Activated B cell treated with CpG ODN at 0.5 μM for 24 hours (primary cell): ENCODE results near the gene CISTR. TPM values are rescaled to one million over a fixed set of nuclear protein-coding genes. Genes with fewer than 3 reads are reported as not detected.
"Not testable (repeated sequence)": the region's sequence is repeated elsewhere in the genome, so short reads cannot be mapped to it uniquely, and the experiment has no call there.

Source experiments
- ATAC-seq: fragments of 200-7000 bp; cut with Tn5 transposase; one replicate; pipeline ENCODE4 v1.10.0; 2021; ENCODE audit warnings: low read depth, mild to moderate bottlenecking, moderate library complexity
- CTCF ChIA-PET: fragments of 350-600 bp; sonication (Branson Sonifier 250); formaldehyde crosslinking; loops from one replicate; lab custom pipeline; 2021; ENCODE audit warnings: antibody characterized with exemption; lab: Charles Lee
- POLR2A ChIA-PET: fragments of 350-600 bp; sonication (Branson Sonifier 250); formaldehyde crosslinking; loops from one replicate; lab custom pipeline; 2021; ENCODE audit warnings: antibody characterized with exemption; lab: Charles Lee
- DNase-seq: peaks from one replicate; pipeline ENCODE4 v3.0.0; 2022
- H3K27ac Mint-ChIP-seq: one replicate; pipeline ENCODE4 v1.8.0; 2020; ENCODE audit warnings: mixed read lengths
- H3K27me3 Mint-ChIP-seq: one replicate; pipeline ENCODE4 v1.8.0; 2021; ENCODE audit warnings: mixed read lengths
- H3K36me3 Mint-ChIP-seq: one replicate; pipeline ENCODE4 v1.8.0; 2021; ENCODE audit warnings: low read depth, mixed read lengths
- H3K4me1 Mint-ChIP-seq: one replicate; pipeline ENCODE4 v1.8.0; 2021; ENCODE audit warnings: mixed read lengths
- H3K4me3 Mint-ChIP-seq: one replicate; pipeline ENCODE4 v1.8.0; 2020; ENCODE audit warnings: mild to moderate bottlenecking, mixed read lengths
- H3K9me3 Mint-ChIP-seq: one replicate; pipeline ENCODE4 v1.8.0; 2020; ENCODE audit warnings: mixed read lengths
- intact Hi-C: fragments of 100-400 bp; cut with micrococcal nuclease; formaldehyde crosslinking; loops from one replicate; pipeline ENCODE4 v1.15.1; 2024
- total RNA-seq: library from RNA; stranded (reverse); gene quantifications from 2 replicates; pipeline ENCODE4 v1.2.3, GENCODE V29; 2022
- TF ChIP-seq, protein P1 (sequence below): fragments of 200-600 bp; IDR thresholded peaks from one replicate; pipeline ENCODE4 v1.8.0; 2022; ENCODE audit warnings: antibody characterized with exemption, mild to moderate bottlenecking

The CISTR gene
- total RNA-seq, 1 donor from 2014 or later: not detected

DNA sequence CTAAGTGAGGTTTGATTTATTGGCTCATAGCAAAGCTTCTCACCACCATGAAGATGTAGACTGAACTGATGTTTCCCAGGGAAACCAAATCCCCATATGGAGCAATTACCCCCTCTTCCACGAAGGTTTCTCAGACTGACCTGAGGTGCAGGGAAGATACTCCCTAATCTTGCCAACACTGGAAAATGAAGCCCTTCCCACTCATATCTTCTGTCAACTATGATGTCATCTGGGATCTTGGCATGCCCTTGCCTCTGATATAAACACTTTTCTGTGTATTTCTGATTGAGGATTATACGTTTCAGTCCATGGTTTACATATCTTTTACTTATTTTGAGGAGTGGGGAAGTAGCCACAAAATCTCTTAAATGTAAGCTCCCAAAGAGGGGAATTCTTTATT lies 14.1 kb upstream of the CISTR start:
- POLR2A ChIA-PET: no interaction called here
- CTCF ChIA-PET: interaction anchor here (0.6 to 1.6 kb wide), 4 partner anchors 9 to 22 kb away, joined by 3 to 7 read pairs (median 4); no protein-coding TSS in a partner anchor
- Mint-ChIP-seq H3K36me3 (no peaks in the 10 kb centered on the region), H3K27me3 (peaks cover 36% of the 10 kb centered on the region), H3K9me3 (no peaks in the 10 kb centered on the region), H3K4me1 (no peaks in the 10 kb centered on the region), H3K4me3 (no peak overlapping the region), H3K27ac (no peak overlapping the region)
- ATAC-seq (no peak), DNase-seq (no peak)
- TF ChIP-seq, protein P1, sequence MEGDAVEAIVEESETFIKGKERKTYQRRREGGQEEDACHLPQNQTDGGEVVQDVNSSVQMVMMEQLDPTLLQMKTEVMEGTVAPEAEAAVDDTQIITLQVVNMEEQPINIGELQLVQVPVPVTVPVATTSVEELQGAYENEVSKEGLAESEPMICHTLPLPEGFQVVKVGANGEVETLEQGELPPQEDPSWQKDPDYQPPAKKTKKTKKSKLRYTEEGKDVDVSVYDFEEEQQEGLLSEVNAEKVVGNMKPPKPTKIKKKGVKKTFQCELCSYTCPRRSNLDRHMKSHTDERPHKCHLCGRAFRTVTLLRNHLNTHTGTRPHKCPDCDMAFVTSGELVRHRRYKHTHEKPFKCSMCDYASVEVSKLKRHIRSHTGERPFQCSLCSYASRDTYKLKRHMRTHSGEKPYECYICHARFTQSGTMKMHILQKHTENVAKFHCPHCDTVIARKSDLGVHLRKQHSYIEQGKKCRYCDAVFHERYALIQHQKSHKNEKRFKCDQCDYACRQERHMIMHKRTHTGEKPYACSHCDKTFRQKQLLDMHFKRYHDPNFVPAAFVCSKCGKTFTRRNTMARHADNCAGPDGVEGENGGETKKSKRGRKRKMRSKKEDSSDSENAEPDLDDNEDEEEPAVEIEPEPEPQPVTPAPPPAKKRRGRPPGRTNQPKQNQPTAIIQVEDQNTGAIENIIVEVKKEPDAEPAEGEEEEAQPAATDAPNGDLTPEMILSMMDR: no peak
- intact Hi-C loops: no loop called here

DNA sequence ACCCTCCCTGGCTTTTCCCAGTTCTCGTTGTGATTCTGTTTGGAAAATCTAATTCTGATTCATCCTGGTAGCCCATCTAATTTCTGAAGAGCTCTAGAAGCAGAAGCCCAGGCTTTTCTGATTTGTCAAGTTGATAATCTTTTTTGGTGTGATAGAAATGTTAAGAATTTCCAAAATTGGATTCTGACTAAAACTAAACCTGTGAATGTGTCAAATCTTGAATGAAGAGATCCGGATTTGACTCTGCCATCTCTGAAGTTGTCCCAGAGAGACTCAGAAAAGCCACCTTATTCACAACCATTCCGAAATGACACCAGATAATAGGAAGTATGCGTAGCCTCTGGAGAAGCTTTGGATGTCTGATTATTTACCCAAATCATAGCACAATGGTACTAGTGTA lies 12.8 kb upstream of the CISTR start:
- CTCF ChIA-PET: interaction anchor here (1.5 to 1.6 kb wide), 2 partner anchors 8 to 18 kb away, joined by 5 to 7 read pairs; no protein-coding TSS in a partner anchor
- intact Hi-C loops: no loop called here
- no peak for DNase-seq
- no peaks in the 10 kb centered on the region for H3K4me1 Mint-ChIP-seq
- no peaks in the 10 kb centered on the region for H3K36me3 Mint-ChIP-seq
- peaks cover 41% of the 10 kb centered on the region for H3K27me3 Mint-ChIP-seq
- no peak overlapping the region for H3K4me3 Mint-ChIP-seq
- no peaks in the 10 kb centered on the region for H3K9me3 Mint-ChIP-seq
- TF ChIP-seq, protein P1: no peak
- ATAC-seq: no peak
- H3K27ac Mint-ChIP-seq: no peak overlapping the region
- POLR2A ChIA-PET: no interaction called here

DNA sequence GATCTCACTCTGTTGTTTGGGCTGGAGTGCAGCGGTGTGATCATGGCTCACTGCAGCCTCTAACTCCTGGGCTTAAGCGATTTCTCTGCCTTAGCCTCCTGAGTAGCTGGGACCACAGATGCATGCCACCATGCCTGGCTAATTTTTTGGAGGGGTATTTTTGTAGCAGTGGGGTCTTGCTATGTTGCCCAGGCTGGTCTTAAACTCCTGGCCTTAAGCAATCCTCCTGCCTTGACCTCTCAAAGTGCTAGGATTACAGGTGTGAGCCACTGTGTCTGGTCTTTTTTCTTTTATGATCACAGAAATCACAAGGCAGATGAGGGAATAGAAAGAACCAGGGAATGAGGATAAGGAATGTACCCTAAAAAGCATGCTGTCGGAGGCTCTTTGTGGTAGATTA lies 11.0 kb upstream of the CISTR start:
- POLR2A ChIA-PET, H3K27ac Mint-ChIP-seq, ATAC-seq, H3K9me3 Mint-ChIP-seq, H3K36me3 Mint-ChIP-seq, DNase-seq, H3K4me1 Mint-ChIP-seq, H3K4me3 Mint-ChIP-seq, intact Hi-C loops, CTCF ChIA-PET: not testable (repeated sequence)
- peaks cover 56% of the 10 kb centered on the region for H3K27me3 Mint-ChIP-seq

DNA sequence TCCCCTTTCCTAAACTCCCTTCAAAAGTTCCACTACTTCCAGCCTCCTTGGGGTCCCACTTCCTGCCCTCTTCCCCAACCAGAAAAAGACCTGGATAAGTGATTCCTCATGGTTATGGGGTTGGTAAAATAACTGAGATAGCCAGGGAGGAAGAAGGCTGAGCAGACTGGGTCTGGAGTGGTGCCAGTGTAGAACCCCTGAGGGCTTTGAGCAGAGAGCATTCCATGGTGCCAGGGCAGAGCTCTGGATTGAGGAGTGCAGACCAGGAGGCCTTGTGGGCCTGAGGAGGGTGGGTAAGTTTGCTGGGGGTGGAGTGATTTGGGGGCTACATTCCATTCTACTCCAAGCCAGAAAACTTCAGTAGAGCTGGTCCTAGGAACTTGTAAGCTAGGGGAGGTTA lies 9.5 kb upstream of the CISTR start:
- Mint-ChIP-seq H3K27me3 (peaks cover 51% of the 10 kb centered on the region), H3K4me3 (no peak overlapping the region), H3K27ac (no peak overlapping the region), H3K36me3 (no peaks in the 10 kb centered on the region), H3K9me3 (no peaks in the 10 kb centered on the region), H3K4me1 (peaks cover 21% of the 10 kb centered on the region)
- ChIA-PET POLR2A (interaction anchor here (0.8 kb wide), 1 partner anchor 9 kb away, joined by 3 read pairs; the partner anchor contains the start of gene CISTR), CTCF (no interaction called here)
- ATAC-seq (no peak), DNase-seq (no peak)
- intact Hi-C loops: no loop called here
- TF ChIP-seq, protein P1: no peak

DNA sequence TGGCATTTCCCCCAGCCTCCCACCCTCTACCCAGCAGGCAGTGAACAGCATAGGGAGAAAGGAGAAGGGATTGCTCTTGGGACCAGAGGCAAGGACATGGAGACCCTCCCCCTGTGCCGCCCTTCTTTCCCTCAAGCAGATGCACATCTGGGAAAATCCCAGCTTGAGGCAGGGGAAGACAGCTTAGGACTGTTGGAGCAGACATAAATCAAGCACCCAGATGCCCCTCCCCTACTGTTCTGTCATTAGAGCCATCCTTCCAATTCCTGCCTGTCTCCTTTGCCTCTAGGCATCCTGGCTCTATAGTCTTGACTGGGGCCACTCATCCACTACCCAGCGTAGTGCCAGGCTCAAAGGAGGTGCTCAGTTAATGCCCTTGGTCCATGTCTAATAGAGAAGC lies 7.5 kb upstream of the CISTR start:
- ChIA-PET POLR2A (no interaction called here), CTCF (interaction anchor here (6.5 kb wide), 1 partner anchor 14 kb away, joined by 80 read pairs; no protein-coding TSS in a partner anchor)
- Mint-ChIP-seq H3K4me3 (no peak overlapping the region), H3K27me3 (peaks cover 40% of the 10 kb centered on the region), H3K9me3 (no peaks in the 10 kb centered on the region), H3K27ac (no peak overlapping the region), H3K4me1 (peaks cover 22% of the 10 kb centered on the region), H3K36me3 (no peaks in the 10 kb centered on the region)
- TF ChIP-seq, protein P1: no peak
- no peak for DNase-seq
- ATAC-seq: no peak
- intact Hi-C loops: loop anchor here (10.0 kb wide), 2 partner anchors 246 to 1896 kb away; partner anchors contain the start of genes HOXC8 and HOXC9

DNA sequence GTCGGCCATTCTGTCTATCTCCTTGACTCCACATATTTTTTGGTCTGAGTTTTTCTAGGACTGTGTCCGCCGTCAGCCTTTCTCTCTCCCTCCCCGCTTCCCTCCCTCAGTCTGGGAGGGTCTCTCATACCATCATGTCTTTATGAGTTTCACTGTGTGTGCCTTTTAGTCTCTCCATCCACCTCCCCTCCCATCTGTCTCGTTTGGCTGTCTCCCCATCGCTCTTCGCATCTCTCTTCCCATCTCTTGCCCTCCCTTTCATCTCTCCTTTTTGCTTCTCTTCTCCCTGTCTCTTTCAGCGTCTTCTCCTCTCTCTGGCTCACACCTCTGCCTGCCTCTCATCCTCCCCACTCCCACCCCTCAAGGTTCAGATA lies 6.9 kb upstream of the CISTR start:
- ChIA-PET POLR2A (no interaction called here), CTCF (interaction anchor here (6.5 kb wide), 1 partner anchor 13 kb away, joined by 80 read pairs; no protein-coding TSS in a partner anchor)

More for the DNA sequence above, 6.9 kb upstream of the CISTR start:
- no peak for ATAC-seq
- TF ChIP-seq, protein P1: no peak
- peaks cover 37% of the 10 kb centered on the region for H3K27me3 Mint-ChIP-seq
- intact Hi-C loops: loop anchor here (10.0 kb wide), 2 partner anchors 246 to 1896 kb away; partner anchors contain the start of genes HOXC8 and HOXC9
- no peak overlapping the region for H3K4me3 Mint-ChIP-seq
- peaks cover 22% of the 10 kb centered on the region for H3K4me1 Mint-ChIP-seq
- H3K36me3 Mint-ChIP-seq: no peaks in the 10 kb centered on the region
- no peak for DNase-seq
- H3K9me3 Mint-ChIP-seq: no peaks in the 10 kb centered on the region
- no peak overlapping the region for H3K27ac Mint-ChIP-seq
